Thyroid gland (tissue), 4 donors: ENCODE results near the gene FRMD4A. TPM values are rescaled to one million over a fixed set of nuclear protein-coding genes. Genes with fewer than 3 reads are reported as not detected.
"Not testable (repeated sequence)": the region's sequence is repeated elsewhere in the genome, so short reads cannot be mapped to it uniquely, and the experiment has no call there.

ENCODE experiments used
- DNase-seq, 2 donors: peaks; one replicate each; pipeline ENCODE4 v3.0.0-alpha.2; 2019
- H3K27ac ChIP-seq, 3 donors: fragments of 200-600 bp; sonication (generic); 1 replicate in 2 of 3; 2 replicates in 1 of 3; pipeline ENCODE4 v1.5.1; 2016 to 2019; ENCODE audit warnings: mild to moderate bottlenecking in 1 of 3, moderate library complexity in 1 of 3
- H3K27me3 ChIP-seq: fragments of 200-600 bp; sonication (generic); one replicate; pipeline ENCODE4 v1.5.1; 2019
- H3K36me3 ChIP-seq, 2 donors: fragments of 200-600 bp; sonication (generic); one replicate each; pipeline ENCODE4 v1.5.1; 2016 to 2019
- H3K4me1 ChIP-seq, 2 donors: fragments of 200-600 bp; sonication (generic); one replicate each; pipeline ENCODE4 v1.5.1; 2017 to 2019
- H3K4me3 ChIP-seq, 3 donors: fragments of 200-600 bp; sonication (generic); replicated peaks in 1 of 3; 1 replicate in 2 of 3; 2 replicates in 1 of 3; pipeline ENCODE4 v1.5.1; 2016; ENCODE audit warnings: mild to moderate bottlenecking in 1 of 3
- H3K9me3 ChIP-seq: fragments of 200-600 bp; sonication (generic); one replicate; pipeline ENCODE4 v1.5.1; 2017
- CTCF ChIP-seq, 6 experiments: fragments of 200-600 bp in 3 of 6; fragments of 450-650 bp in 3 of 6; sonication (generic) in 3 of 6; IDR thresholded peaks; one replicate each; pipeline ENCODE4 v1.5.1; 2016 to 2019; ENCODE audit warnings: antibody characterized with exemption in 6 of 6, mild to moderate bottlenecking in 2 of 6, inconsistent platforms in 1 of 6, moderate library complexity in 1 of 6
- POLR2A ChIP-seq, 2 donors: fragments of 450-650 bp; IDR thresholded peaks; one replicate each; pipeline ENCODE4 v1.6.1; 2017; ENCODE audit warnings: antibody characterized with exemption in 2 of 2, mild to moderate bottlenecking in 2 of 2, moderate library complexity in 1 of 2
- WGBS, 2 donors: methylation state at CpG; one replicate each; pipeline ENCODE4 v1.1.5; 2017; 5-methylcytosine and 5-hydroxymethylcytosine counted together
- intact Hi-C: fragments of 100-400 bp; cut with DNase I; formaldehyde crosslinking; loops from one replicate; pipeline ENCODE4 v1.15.1; 2023
- total RNA-seq, 4 donors: library from RNA; depleted of rRNA; stranded (reverse); fragments of >200 nt; gene quantifications; one replicate each; pipeline ENCODE4 v1.2.3, GENCODE V29; 2016

FRMD4A gene
- total RNA-seq, 4 donors from 2014 or later = 10.6 to 18.6 (median 16.3) TPM

- no peak overlapping the region for H3K4me3 ChIP-seq
- intact Hi-C loops = no loop called here
- WGBS, 2 donors = 85 to 87% methylated on average over 10 of the region's 10 CpGs
- no peak for DNase-seq
- no peaks in the 10 kb centered on the region for H3K27me3 ChIP-seq
- TF ChIP-seq CTCF (IDR thresholded peaks at IDR 0.05) (no peak), POLR2A (IDR thresholded peaks at IDR 0.05) (no peak)
- H3K9me3 ChIP-seq = no peaks in the 10 kb centered on the region
- peak overlapping the region in 2 of 3 donors; percentile 72 to 82 for H3K27ac ChIP-seq
- H3K4me1 ChIP-seq = peaks cover 28 to 41% of the 10 kb centered on the region in 2 donors
- no peaks in the 10 kb centered on the region for H3K36me3 ChIP-seq
Measured at GRCh38 chr10:13716081-13717071, 614.3 kb downstream of the FRMD4A start.

GRCh38 chr10:13715596-13715995 lies 615.1 kb downstream of the FRMD4A start:
- WGBS, 2 donors = 87 to 90% methylated on average over 5 of the region's 5 CpGs
- intact Hi-C loops, DNase-seq, H3K27ac ChIP-seq, H3K27me3 ChIP-seq, H3K4me3 ChIP-seq, H3K9me3 ChIP-seq, H3K36me3 ChIP-seq: not testable (repeated sequence)
- H3K4me1 ChIP-seq = peaks cover 33 to 44% of the 10 kb centered on the region in 2 donors

- no peaks in the 10 kb centered on the region for H3K9me3 ChIP-seq
- no peak overlapping the region for H3K4me3 ChIP-seq
- H3K27ac ChIP-seq = no peak overlapping the region
- WGBS, 2 donors = 91 to 93% methylated on average over 5 of the region's 5 CpGs
- H3K27me3 ChIP-seq = no peaks in the 10 kb centered on the region
- no peak for DNase-seq
- TF ChIP-seq POLR2A (IDR thresholded peaks at IDR 0.05) (no peak), CTCF (IDR thresholded peaks at IDR 0.05) (no peak)
- peaks cover 37 to 49% of the 10 kb centered on the region in 2 donors for H3K4me1 ChIP-seq
- intact Hi-C loops = no loop called here
- H3K36me3 ChIP-seq = no peaks in the 10 kb centered on the region
Measured at GRCh38 chr10:13715100-13715499, 615.6 kb downstream of the FRMD4A start.

- WGBS, 2 donors = 23 to 28% methylated on average over 6 of the region's 6 CpGs
- no peaks in the 10 kb centered on the region for H3K27me3 ChIP-seq
- TF ChIP-seq POLR2A (IDR thresholded peaks at IDR 0.05) (no peak), CTCF (IDR thresholded peaks at IDR 0.05) (no peak)
- no peaks in the 10 kb centered on the region for H3K9me3 ChIP-seq
- no peak overlapping the region for H3K4me3 ChIP-seq
- no peaks in the 10 kb centered on the region for H3K36me3 ChIP-seq
- H3K4me1 ChIP-seq = peaks cover 41 to 49% of the 10 kb centered on the region in 2 donors
- peak; percentile 83 to 85 for DNase-seq
- intact Hi-C loops = no loop called here
- H3K27ac ChIP-seq = peak overlapping the region; percentile 10 to 58 (median 47)
Measured at GRCh38 chr10:13712837-13713581, 617.7 kb downstream of the FRMD4A start.

GRCh38 chr10:13712476-13712836 lies 618.3 kb downstream of the FRMD4A start:
- DNase-seq = no peak
- WGBS, 2 donors = 79 to 80% methylated on average over 4 of the region's 4 CpGs
- H3K4me3 ChIP-seq = no peak overlapping the region
- H3K4me1 ChIP-seq = peaks cover 45 to 55% of the 10 kb centered on the region in 2 donors
- H3K27ac ChIP-seq = peak overlapping the region in 2 of 3 donors; percentile 47 to 58
- no peaks in the 10 kb centered on the region for H3K27me3 ChIP-seq
- intact Hi-C loops = no loop called here
- TF ChIP-seq POLR2A (IDR thresholded peaks at IDR 0.05) = no peak
- TF ChIP-seq CTCF (IDR thresholded peaks at IDR 0.05) = no peak
- H3K36me3 ChIP-seq = no peaks in the 10 kb centered on the region
- no peaks in the 10 kb centered on the region for H3K9me3 ChIP-seq
